HG03066 (cell line): ENCODE results near the gene NAA16.
"Not testable (repeated sequence)": the region's sequence is repeated elsewhere in the genome, so short reads cannot be mapped to it uniquely, and the experiment has no call there.

ENCODE experiments used
- ATAC-seq: cut with Tn5 transposase; IDR thresholded peaks from one replicate; pipeline ENCODE4 v1.9.1; 2021; ENCODE audit warnings: low read depth; ENCODE audit not compliant: unreplicated experiment

Gene NAA16

DNA sequence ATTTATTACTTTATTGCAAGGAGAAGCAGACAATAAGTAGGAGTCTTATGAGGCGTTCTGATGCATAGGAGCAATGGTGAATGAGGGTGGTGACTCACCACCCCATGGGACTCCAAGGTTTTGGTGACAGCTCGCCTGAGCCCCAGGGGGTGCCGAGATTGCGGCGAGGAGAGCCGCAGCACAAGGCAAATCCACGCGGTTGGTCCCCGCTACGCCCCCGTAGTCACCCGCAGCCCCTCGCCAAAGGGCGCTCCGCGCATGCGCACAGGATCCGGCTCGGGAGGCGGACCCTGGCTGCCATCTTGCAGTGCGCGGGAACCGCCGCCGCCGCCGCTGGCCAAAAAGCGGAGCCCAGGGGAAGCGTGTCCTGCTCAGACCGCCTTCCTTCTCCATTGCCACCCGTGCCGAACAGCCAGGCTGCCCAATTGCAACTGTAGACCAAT is at the start of gene NAA16:
Gene NAA16, plus strand, starts transcription at position 305 of the 443 bp plus-strand sequence. CDS start 262 bp downstream, outside the sequence.
- ATAC-seq: peak; percentile 60

DNA sequence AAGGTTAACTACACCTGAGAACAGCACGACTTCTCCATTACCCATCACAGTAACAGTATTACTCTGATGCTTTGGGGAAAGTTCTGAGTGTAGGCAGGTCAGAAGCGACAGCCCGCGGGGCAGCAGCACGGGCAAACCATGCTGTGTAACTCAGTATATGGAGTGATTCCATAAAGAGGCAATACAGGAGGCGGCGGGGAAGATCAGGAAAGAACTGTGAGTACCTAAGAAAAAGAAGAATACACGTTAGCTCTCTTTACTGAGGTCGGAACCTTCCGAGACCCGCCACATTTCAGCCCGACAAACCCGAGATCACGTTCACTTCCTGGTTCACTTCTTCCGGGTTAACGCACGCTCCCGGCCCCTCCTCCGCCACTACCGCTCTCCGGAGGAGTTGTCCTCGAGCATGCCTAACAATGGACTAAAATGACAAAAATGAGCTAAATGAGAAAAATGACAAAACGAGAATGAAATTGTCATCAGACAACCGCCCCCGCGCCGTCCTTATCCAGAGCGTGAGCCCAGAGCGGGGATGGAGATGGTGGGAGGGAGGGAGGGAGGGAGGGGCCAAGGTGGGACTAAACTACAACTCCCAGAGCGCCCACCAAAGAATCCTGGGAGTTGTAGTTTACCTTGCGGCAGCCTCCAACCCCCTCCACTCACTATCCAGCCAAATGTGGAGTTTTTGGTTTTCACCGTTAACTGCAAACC is 47.7 kb upstream of the NAA16 start, which contains the start of gene MTRF1:
Gene MTRF1, minus strand, starts transcription at position 316 of the 711 bp plus-strand sequence. CDS start 2,669 bp downstream, outside the sequence.
- ATAC-seq: peak; percentile 91

DNA sequence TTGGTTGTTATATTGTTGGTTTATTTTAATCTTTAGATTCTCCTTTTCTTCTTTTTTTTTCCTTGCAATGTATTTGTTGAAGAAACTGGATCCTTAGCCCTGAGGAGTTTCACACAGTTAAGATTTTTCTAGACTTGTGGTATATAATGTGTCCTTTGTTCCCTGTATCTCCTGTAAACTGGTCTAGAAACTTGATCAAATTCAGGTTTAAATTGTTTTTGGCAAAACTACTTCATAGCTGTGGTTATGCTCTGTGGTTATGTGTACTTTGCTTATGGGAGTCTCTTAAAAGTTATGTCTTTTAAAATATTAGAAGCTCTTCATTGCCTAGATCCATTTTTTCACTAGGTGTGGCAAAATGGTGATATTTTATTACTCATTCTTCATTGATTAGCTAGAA is 44.0 kb upstream of the NAA16 start:
- no peak for ATAC-seq

DNA sequence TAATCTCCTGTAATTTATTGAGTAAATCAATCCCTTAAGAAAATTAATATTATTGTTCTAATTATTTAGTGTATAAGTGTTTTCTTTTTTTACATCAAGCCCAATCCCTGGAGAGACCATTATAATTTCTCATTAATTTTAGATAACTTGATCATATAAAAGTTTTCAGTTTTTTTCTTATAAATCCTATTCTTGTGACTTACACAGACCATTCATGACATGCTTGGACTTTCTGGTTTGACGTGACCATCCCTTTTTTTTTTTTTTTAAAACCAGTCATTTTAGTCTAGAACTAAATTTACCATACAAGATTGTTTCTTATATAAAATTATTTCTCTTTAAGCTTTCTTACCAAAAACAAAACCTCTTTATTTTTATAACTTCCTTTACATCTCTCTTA is 42.3 kb upstream of the NAA16 start:
- ATAC-seq: no peak

DNA sequence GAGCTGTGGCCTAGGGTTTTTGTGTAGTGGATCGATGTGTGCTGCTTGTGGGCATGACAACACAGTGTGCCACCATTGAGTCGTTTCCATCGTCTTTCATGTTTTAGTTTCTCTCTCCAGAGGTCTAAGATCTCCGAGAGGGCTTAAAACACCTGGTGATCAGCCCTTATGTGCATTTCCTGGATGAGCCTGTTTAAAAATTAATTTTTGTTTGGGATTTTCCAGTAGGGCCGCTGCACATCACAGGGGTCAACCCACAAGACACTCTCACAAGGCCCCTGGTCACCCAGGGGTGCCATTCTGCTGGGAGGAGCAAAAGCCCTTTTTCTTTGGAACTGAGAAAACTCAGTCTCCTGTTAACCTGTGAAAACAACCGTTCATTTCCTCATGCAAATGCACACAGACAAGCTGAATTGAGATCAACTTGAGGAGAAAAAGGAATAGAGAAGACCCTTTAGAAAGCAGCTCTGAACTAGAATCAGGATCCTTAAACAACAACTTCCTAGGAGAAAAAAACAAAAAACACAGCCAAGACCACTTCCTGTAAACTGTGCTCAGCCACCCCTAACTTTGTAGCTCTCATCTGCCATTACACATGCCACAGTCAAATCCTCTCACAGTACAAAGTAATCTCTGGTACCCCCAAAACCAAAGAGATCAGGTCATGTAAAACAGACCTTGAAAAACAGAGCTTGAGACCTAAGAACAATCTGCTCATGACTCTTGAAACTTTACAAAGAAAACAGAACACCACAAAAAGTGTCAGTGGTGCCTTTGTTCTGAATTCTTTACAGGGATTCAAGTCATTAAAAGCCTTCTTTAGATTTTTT is 39.4 kb upstream of the NAA16 start:
- no peak for ATAC-seq

DNA sequence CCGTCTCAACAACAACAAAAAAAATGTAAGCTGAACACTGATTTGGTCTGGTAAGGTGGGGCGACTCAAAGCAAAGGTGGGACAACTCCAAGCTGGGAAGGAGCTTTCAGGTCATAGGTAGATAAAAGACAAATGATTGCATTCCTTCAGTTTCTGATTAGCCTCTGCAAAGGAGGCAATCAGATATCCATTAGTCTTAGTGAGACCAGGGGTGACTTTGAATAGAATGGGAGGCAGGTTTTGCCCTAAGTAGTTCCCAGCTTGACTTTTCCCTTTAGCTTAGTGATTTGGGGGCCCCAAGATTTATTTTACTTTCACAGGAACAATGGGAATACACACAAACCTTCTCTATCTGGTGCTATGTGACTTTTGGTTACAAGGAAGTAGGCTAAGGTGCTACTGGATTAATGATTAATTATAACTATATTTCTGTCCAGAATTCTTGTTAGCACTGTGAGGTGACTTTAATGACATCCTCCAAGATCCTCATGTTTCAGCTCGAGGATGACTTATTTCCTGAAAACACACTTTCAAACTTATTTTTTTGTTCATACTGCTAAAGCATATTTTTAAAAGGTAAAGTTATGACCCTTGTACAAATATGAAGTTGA is 37.1 kb upstream of the NAA16 start:
- no peak for ATAC-seq

DNA sequence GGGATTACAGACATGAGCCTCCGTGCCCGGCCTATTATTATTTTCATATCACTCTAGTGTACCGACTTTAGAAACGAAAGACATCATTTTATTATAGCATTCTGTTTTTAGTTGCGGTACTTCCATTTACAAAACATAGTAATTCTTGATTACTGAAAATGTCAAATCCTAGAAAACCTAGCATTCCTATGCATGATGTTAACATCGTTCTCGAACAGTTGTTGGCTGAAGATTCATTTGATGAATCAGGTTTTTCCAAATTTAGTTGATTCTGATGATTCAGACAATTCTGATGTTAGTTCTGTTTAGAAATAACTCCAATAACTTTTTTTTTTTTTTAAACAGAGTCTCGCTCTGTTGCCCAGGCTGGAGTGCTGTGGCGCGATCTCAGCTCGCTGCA is 36.2 kb upstream of the NAA16 start:
- ATAC-seq: no peak

DNA sequence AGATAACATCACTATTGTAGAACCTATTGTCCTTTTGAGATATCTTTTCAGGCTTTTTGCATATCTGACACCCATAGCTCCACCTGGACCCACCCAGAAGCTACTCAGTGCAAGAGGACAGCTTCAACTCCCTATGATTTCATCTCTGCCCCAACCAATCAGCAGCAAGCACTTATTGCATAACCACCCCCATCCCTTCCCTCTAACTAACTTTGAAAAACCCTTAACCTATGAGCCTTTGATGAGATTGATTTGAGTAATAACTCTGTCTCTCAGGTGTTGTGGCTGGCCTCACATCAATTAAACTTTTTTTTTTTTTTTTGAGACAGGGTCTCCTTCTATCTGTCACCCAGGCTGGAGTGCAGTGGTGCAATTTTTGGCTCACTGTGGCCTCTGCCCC is 34.2 kb upstream of the NAA16 start:
- no peak for ATAC-seq

DNA sequence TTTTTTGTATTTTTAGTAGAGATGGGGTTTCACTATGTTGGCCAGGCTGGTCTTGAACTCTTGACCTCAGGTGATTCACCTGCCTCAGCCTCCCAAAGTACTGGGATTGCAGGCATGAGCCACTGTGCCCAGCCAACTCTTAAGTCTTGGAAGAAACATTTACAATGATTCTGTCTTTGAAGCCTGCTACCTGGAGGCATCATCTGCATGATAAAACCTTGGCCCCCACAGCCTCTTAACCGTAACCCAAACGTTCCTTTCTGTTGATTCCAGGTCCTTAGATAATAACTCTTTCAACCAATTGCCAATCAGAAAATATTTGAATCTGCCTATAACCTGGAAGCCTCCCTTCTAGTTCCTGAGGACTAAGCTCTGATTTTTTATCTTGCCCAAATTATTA is 31.9 kb upstream of the NAA16 start:
- not testable (repeated sequence) for ATAC-seq

DNA sequence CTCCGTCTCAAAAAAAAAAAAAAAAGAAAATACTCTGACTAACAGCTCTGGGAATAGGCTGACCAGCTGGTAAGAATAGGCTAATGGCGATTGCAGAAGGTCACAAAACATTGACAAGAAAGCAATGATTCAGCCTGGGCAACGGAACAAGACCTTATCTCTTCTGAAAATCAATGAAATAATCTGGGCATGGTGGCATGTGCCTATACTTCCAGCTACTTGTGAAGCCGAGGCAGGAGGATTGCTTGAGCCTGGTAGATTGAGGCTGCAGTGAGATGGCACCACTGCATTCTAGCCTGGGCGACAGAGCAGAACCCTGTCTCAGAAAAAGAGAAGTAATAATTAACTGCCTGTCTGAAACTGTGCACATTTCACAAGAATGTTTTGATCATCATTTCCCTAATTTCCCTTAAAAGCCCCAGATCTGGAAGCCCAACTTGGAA is 28.9 kb upstream of the NAA16 start:
- no peak for ATAC-seq

DNA sequence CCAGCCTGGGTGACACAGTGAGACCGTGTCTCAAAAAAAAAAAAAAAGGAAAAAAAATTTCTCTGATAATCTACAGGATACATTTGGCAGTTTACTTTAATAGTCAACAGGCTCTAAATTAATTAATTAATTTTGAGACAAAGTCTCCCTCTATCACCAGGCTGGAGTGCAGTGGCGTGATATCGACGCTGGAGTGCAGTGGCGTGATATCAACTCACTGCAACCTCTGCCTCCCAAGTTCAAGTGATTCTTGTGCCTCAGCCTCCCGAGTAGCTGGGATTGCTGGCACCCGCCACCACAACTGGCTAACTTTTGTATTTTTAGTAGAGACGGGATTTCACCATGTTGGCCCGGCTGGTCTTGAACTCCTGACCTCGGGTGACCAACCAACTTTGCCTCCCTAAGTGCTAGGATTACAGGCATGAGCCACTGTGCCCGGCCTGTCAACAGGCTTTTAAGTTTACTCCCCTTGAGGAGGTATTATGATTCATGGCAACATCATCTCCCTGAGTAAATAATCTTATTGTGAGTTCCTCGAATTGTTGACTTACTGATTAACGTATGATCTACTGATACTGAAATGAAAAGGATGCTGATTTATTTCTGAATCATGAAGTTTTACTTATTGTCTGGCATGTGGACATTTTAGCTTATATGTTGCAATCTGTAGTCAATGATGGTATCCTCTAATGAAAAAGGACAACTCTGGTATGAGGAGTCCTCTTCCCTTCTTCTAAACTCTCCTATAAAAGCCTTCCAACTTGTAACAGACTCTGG is 26.4 kb upstream of the NAA16 start:
- no peak for ATAC-seq

DNA sequence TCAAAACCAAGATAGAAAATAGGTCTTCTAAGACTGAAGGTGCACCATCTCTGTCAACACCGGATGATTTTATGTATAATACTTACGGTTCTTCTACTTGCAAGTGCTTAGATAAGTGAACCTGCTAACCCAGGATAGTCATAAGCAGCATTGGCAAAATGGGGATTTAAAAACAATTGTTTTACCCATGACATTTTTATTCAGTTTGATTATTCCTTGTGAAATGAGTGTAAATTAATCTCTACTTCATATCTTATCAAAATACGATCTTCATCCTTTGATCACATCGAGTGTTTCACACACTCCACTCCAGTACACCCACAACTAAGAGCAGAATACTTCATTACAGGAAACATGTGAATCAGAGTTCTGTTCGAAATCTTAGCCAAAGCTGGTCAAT is 24.7 kb upstream of the NAA16 start:
- ATAC-seq: no peak

DNA sequence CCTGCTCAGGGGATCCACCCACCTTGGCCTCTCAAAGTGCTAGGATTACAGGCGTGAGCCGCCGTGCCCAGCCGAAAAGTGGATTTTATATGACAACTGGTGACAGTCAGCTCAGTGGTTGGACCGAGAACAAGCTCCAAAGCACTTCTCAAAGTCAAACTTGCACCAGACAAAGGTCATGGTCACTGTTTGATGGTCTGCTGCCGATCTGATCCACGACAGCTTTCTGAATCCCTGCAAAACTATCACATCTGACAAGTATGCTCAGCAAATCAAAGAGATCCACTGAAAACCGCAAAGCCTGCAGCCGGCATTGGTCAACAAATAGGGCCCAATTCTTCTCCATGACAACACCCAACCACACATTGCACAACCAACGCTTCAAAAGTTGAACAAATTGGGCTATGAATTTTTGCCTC is 21.6 kb upstream of the NAA16 start:
- no peak for ATAC-seq

DNA sequence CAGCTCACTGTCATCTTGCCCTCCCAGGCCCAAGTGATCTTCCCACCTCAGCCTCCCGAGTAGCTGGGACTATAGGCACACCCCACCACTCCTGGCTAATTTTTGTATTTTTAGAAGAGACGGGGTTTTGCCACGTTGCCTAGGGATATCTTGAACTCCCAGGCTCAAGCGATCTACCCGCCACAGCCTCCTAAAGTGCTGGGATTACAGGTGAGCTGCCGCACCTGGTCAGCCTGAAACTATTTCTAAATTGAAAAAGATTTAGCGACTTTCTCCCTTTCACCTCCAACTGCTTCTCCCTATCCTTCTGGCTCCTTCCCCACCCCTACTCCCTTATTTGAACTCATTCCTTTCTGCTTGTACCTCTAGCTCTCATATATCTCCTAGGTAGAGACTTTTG is 19.8 kb upstream of the NAA16 start:
- ATAC-seq: no peak

DNA sequence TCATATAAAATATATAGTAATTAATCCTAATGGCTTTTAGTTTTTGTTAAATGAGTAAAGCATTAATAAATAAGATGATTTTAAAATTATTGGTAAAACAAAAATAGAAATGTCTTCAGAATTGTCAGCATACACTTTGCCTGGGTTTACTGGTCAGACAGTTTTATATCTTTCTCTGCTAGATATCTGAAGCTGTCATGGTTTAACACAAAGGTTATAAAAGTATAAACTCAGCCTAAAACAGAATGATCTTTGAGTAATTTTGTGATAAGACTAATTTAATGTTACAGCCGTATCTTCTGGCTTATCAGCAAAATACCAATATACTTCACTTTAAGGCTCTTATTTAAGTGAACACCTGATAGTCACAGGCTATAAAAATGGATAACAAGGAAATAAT is 17.8 kb upstream of the NAA16 start:
- ATAC-seq: no peak

DNA sequence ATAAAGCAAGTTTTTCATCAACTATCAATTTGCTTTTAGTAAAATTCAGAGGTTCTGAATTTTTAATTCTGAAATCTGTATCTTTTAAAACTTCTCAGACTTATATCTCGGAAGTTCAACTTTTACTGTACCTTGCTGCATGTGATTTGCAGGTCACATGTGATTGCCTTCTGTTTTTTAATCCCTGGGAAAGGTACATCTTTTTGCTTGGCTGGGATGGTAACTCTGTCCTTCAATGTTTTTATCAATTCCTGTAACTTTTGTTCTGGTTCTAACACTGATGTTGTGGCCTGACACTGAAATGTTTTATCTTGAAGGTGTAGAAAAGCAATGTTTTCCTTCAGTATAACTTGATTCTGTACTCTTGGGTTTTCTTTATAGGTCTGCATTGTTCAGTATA is 16.2 kb upstream of the NAA16 start:
- no peak for ATAC-seq

DNA sequence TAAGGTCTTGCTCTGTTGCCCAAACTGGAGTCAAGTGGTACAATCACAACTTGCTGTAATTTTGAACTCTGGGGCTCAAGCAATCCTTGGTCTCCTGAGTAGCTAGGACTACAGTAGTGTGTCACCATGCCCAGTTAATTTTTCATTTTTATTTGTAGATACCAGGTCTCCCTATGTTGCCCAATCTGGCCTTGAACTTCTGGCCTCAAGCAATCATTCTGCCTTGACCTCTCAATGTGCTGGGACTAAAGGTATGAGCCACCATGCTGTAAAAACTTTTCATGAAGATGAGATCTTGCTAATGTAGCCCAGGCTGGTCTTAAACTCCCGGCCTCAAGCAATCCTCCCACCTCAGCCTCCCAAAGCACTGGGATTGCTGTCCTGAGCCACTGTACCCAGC is 15.1 kb upstream of the NAA16 start:
- no peak for ATAC-seq

DNA sequence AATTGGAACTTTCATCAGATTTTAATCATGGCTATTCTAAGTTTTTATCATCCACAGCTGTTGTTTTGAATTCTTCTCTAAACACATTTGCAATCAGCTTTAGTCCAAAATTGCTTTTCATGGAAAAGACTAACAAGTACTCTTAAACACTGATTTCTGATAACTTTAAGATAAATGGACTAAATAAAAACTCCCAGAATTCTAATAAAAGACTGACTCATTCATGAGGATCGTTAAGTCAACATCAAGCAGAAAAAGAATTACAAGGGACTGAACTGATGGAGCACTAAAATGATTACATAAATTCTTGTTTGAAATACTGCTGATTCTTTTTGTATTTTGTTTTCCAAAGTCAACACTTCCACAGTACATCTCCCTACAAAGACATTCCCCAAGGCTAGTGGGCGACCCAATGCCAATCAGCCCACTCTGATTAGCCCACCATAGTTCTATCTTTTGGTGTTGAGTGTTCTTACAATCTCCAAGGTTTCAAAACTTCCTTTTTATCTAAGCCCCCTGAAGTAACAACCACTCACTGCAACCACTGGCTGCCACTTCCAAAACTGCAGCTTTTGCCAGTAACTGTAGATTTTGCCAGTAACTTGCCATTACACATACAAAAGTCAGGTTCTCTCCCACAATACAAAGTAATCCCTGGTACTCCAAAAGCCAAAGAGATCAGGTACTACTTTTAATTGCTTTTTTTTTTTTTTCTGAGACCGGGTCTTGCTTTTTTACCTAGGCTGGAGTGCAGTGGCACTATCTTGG is 14.0 kb upstream of the NAA16 start:
- ATAC-seq: no peak

DNA sequence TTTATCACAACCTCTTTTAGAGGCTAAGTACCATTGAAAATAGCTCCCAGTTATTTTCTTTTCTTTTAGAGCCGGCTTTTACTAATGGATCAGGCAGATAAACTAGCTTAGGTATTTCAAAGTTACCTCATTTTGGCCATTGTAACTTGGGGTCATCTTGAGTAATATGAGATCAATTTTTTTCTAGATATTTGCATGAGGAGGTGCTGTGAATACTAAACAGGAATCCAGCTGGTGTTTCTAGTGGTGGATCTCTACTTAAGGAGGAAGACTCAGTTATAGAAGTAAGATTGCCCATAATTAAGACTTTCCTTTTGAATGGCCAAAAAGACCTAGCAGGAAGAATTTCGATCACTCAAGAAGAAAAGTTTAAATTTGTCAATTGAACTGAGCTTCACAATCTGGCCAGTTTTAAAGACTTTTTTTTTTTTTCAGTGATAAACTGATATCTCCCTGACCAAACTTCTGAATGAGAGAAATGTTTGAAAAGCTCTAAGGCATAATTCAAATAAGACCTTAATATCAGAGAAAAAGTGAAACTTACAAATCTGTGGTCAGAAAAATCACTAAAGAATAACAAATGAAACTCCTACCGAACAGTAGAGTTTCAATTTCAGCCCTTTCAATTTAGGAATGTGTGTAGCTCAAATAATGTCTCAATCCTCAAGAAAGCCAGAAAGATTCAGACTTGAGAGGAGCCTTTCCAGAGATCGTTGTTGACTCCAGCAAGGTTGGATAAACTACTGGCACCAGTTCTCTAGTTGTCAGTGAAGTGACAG is 11.6 kb upstream of the NAA16 start:
- ATAC-seq: no peak
